Measurements from ENCODE around the gene DNAJA4.

DNA sequence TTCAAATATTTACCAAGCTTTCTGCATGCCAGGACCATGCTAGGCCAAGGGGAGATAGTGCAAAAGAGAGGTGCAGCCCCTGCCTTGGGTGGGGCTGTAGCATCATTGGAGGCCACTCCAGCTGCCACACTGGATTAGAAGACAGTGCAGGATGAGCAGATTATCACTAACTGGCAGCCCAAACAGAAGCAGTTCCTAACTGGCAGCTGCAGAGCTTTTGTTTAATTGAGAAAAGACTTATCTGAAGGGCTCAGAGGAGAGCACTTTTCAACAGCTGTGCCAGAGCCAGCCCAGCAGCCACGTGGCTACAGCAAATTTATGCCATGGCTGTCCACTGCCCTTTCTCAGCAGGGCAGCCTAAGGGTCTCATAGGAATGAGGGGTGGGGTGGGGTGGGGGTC lies 16.5 kb upstream of the DNAJA4 start:
- TF ChIP-seq, protein P1, sequence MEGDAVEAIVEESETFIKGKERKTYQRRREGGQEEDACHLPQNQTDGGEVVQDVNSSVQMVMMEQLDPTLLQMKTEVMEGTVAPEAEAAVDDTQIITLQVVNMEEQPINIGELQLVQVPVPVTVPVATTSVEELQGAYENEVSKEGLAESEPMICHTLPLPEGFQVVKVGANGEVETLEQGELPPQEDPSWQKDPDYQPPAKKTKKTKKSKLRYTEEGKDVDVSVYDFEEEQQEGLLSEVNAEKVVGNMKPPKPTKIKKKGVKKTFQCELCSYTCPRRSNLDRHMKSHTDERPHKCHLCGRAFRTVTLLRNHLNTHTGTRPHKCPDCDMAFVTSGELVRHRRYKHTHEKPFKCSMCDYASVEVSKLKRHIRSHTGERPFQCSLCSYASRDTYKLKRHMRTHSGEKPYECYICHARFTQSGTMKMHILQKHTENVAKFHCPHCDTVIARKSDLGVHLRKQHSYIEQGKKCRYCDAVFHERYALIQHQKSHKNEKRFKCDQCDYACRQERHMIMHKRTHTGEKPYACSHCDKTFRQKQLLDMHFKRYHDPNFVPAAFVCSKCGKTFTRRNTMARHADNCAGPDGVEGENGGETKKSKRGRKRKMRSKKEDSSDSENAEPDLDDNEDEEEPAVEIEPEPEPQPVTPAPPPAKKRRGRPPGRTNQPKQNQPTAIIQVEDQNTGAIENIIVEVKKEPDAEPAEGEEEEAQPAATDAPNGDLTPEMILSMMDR (CRISPR knock-in tag; IDR thresholded peaks at IDR 0.05): no peak
- TF ChIP-seq ETV6 (CRISPR knock-in tag; conservative IDR thresholded peaks at IDR 0.05) (no peak), TARDBP (CRISPR knock-in tag; IDR thresholded peaks at IDR 0.05) (no peak), HDAC6 (IDR thresholded peaks at IDR 0.05; ENCODE audit: low read depth, low read length) (no peak), ZFP37 (CRISPR knock-in tag; IDR thresholded peaks at IDR 0.05; ENCODE audit: borderline replicate concordance) (no peak), NFE2L2 (IDR thresholded peaks at IDR 0.05; ENCODE audit: low read length) (no peak), SRF (IDR thresholded peaks at IDR 0.05; ENCODE audit: low read depth, low read length) (no peak), POLR2A (IDR thresholded peaks at IDR 0.05; ENCODE audit: insufficient read depth in 1 of 2, low read depth in 2 of 2, low read length in 2 of 2) (no peak), MXD4 (CRISPR knock-in tag; IDR thresholded peaks at IDR 0.05) (no peak), ZNF678 (CRISPR knock-in tag; IDR thresholded peaks at IDR 0.05) (no peak), TAF1 (CRISPR knock-in tag; IDR thresholded peaks at IDR 0.05) (no peak)

All from HepG2 (cell line).